LNCaP clone FGC (cell line): ENCODE measurements around the gene EEIG1.
A peak's percentile ranks its signal among the peaks of the same experiment; 100 is the strongest.

ENCODE experiments used
- DNase-seq: peaks from one replicate; pipeline ENCODE4 v3.0.0-alpha.2; 2011; ENCODE audit warnings: low read depth
- H3K4me3 ChIP-seq: 2 replicates; pipeline ENCODE4 v1.5.1; 2011; ENCODE audit warnings: mild to moderate bottlenecking, low read depth, low read length, control low read depth
- CTCF ChIP-seq: IDR thresholded peaks from 2 replicates; pipeline ENCODE4 v1.5.1; 2012; ENCODE audit warnings: mild to moderate bottlenecking; ENCODE audit not compliant: control insufficient read depth, insufficient read depth; ENCODE audit errors: extremely low read depth

EEIG1 gene

GRCh38 chr9:127989094-127989493 lies 8.3 kb upstream of the EEIG1 start:
- H3K4me3 ChIP-seq: no peak overlapping the region
- no peak for DNase-seq
- TF ChIP-seq CTCF: no peak

- no peak for TF ChIP-seq CTCF
- DNase-seq: no peak
- H3K4me3 ChIP-seq: no peak overlapping the region
Measured at GRCh38 chr9:127987103-127987614, 6.4 kb upstream of the EEIG1 start.

- no peak for TF ChIP-seq CTCF
- no peak for DNase-seq
- no peak overlapping the region for H3K4me3 ChIP-seq
Measured at GRCh38 chr9:127985011-127985410, 4.2 kb upstream of the EEIG1 start.

- H3K4me3 ChIP-seq: no peak overlapping the region
- no peak for DNase-seq
- TF ChIP-seq CTCF: no peak
Measured at GRCh38 chr9:127983847-127984289, 3.1 kb upstream of the EEIG1 start.

- no peak for DNase-seq
Measured at GRCh38 chr9:127982912-127983311, 2.1 kb upstream of the EEIG1 start.

GRCh38 chr9:127981559-127982121 lies 851 bp upstream of the EEIG1 start:
- no peak for DNase-seq

More at GRCh38 chr9:127982912-127983311, 2.1 kb upstream of the EEIG1 start:
- no peak overlapping the region for H3K4me3 ChIP-seq
- TF ChIP-seq CTCF: no peak

More at GRCh38 chr9:127981559-127982121, 851 bp upstream of the EEIG1 start:
- no peak for TF ChIP-seq CTCF
- peak overlapping the region; percentile 69 for H3K4me3 ChIP-seq
